ENCODE data around the gene ADSS2. TPM values are rescaled to one million over a fixed set of nuclear protein-coding genes. Genes with fewer than 3 reads are reported as not detected.

The ADSS2 gene
- total and polyA plus RNA-seq, 2 donors (not counting 3 experiments of a cell fraction or from before 2014, with no cell fraction given): 35.5 to 90.6 TPM

DNA sequence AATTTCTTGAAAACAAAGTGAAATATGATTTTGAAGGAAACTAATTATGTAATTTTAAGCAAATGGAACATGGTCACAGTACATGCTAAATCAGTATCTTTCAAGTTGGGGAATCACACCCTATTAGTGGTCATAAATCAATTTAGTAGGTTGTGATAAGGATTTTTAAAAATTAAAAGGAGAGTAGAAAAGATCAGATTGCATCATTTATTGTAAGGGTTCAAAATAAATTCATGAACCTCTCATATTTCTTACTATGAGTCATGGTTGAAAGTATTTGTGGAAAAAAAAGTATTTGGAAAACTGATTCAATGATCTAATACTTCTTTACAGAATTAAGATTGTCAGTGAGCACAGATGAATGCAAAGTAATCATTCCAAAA lies 14.6 kb downstream of the ADSS2 start:
- dilution Hi-C loops (cut with MboI; ENCODE audit: extremely low pct_ligation_motif_present, low sequenced_read_pairs): no loop called here
- Histone ChIP-seq H3K9me3 (replicated peaks; ENCODE audit: control insufficient read depth, insufficient read depth, low read length) (no peaks in the 10 kb centered on the region), H3K27ac (ENCODE audit: insufficient read depth, low read depth, low read length) (peak overlapping the region; percentile 75), H2AFZ (ENCODE audit: low read depth, low read length) (no peak overlapping the region), H3K4me2 (ENCODE audit: insufficient read depth, low read length) (peak overlapping the region; percentile 63), H3K79me2 (ENCODE audit: control insufficient read depth, insufficient read depth, low read length) (peaks cover 66% of the 10 kb centered on the region), H3K36me3 (ENCODE audit: control insufficient read depth in 2 of 2, extremely low read depth in 1 of 2, insufficient read depth in 2 of 2, low read length in 2 of 2) (peaks cover 9 to 10% of the 10 kb centered on the region in 2 experiments), H3K4me1 (ENCODE audit: control insufficient read depth, extremely low read depth, insufficient read depth, low read length) (peaks cover 37% of the 10 kb centered on the region), H4K20me1 (replicated peaks; ENCODE audit: control insufficient read depth, extremely low read depth, insufficient read depth, low read length) (no peaks in the 10 kb centered on the region), H3K27me3 (ENCODE audit: control insufficient read depth in 2 of 2, insufficient read depth in 2 of 2, low read length in 2 of 2) (no peaks in the 10 kb centered on the region), H3K9me1 (replicated peaks; ENCODE audit: control insufficient read depth, extremely low read depth, insufficient read depth, low read length) (peaks cover 2% of the 10 kb centered on the region), H3K4me3 (replicated peaks in 1 of 3; ENCODE audit: insufficient read depth in 1 of 3, low read depth in 1 of 3, low read length in 3 of 3) (no peak overlapping the region), H3K9ac (replicated peaks; ENCODE audit: extremely low read depth, insufficient read depth, low read length) (peak overlapping the region; percentile 56)
- CTCF ChIA-PET: no interaction called here
- no TSS peak for BruUV-seq (replicated peaks)
- intact Hi-C loops (cut with micrococcal nuclease): loop anchor here (1.0 to 5.0 kb wide), 3 partner anchors 8 to 390 kb away; no protein-coding TSS in a partner anchor
- DNase-seq (ENCODE audit: low read depth, low spot score): peak; percentile 51
- no peak for FAIRE-seq
- POLR2A ChIA-PET: no interaction called here
- TF ChIP-seq JUN (IDR thresholded peaks at IDR 0.05; ENCODE audit: borderline replicate concordance, insufficient read depth, insufficient read length, low read depth): peak; percentile 49
- no peak for TF ChIP-seq MYC (IDR thresholded peaks at IDR 0.05; ENCODE audit: low read depth, low read length)
- TF ChIP-seq FOS (IDR thresholded peaks at IDR 0.05; ENCODE audit: borderline replicate concordance, insufficient read depth, low read length): peak; percentile 67
- TF ChIP-seq POLR2AphosphoS5 (IDR thresholded peaks at IDR 0.05; ENCODE audit: insufficient read depth, low read depth, low read length): no peak
- no peak for TF ChIP-seq CTCF (IDR thresholded peaks at IDR 0.05; ENCODE audit: extremely low read depth in 1 of 2, insufficient read depth in 1 of 2, low read depth in 1 of 2, low read length in 2 of 2)
